Heart left ventricle (tissue), 13 donors: ENCODE results near the gene NPTX1.

Experiments used
- CTCF ChIP-seq, 12 donors: fragments of 200-600 bp; sonication (generic) in 4 of 12; IDR thresholded peaks; one replicate each; pipeline versions ENCODE4 v1.5.0 to v1.8.0; 2018 to 2022; ENCODE audit warnings: antibody characterized with exemption in 12 of 12, mild to moderate bottlenecking in 5 of 12
- POLR2A ChIP-seq, 2 donors: fragments of 450-650 bp; IDR thresholded peaks; one replicate each; pipeline ENCODE4 v1.6.1; 2017; ENCODE audit warnings: antibody characterized with exemption in 2 of 2, mild to moderate bottlenecking in 2 of 2, moderate library complexity in 2 of 2
- donor health status: ischemic (EF 13 %, LVEDD 7.1; RV severe dilation, severe dysfunction).
- donor health status: DM: no; HTN: yes; CAD: no.
- donor health status: DM: no; HTN: no; CAD: no.
- donor health status: ischemic (EF 25% LVEDD 6.9; RV normal size, moderate dysfunction).
- donor health status: ischemic (EF 25% LVEDD 5.7; RV mildly dilated, moderate dysfunction).
- donor health status: ischemic (EF 35%, LVEDD 5.7; RV mildly dilated, moderate dysfunction).
- donor health status: nonischemic (EF 11% LVEDD 7.7; RV severe dilation, severe dysfunction).
- donor health status: DM: yes; HTN: yes; CAD: no.
- donor health status: PGD.
- donor health status: ischemic (EF 29% LVEDD 5.4; RV normal size, mild dysfunction).
- donor health status: nonischemic (EF 23%, LVEDD 6.1; RV moderate dilation, normal function).

GRCh38 chr17:80491478-80492342 is 15.3 kb upstream of the NPTX1 start:
- TF ChIP-seq CTCF (IDR thresholded peaks at IDR 0.05): no peak
- TF ChIP-seq POLR2A (IDR thresholded peaks at IDR 0.05): no peak
